Inflammatory macrophage treated with lipopolysaccharide for 4 hours (primary cell): Measurements from ENCODE around the gene ZHX3.
"Not testable (repeated sequence)": the region's sequence is repeated elsewhere in the genome, so short reads cannot be mapped to it uniquely, and the experiment has no call there.

Experiments
- DNase-seq: peaks from one replicate; pipeline ENCODE4 v3.0.0-alpha.2; 2020

Gene ZHX3

DNA sequence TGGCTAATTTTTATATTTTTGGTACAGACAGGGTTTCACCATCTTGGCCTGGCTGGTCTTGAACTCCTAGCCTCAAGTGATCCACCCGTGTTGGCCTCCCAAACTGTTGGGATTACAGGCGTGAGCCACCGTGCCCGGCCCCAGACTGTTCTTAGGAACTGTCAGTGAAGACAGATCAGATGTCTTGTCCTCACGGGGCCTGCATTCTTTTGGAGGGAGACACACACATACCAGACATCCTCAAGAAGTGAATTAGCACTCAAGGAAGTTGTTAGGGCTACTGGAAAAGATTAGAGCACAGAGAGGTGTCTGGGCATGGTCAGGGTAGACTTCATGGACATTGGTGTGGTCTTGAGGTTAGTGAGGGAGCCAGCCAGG, 12.8 kb upstream of the ZHX3 start:
- no peak for DNase-seq

DNA sequence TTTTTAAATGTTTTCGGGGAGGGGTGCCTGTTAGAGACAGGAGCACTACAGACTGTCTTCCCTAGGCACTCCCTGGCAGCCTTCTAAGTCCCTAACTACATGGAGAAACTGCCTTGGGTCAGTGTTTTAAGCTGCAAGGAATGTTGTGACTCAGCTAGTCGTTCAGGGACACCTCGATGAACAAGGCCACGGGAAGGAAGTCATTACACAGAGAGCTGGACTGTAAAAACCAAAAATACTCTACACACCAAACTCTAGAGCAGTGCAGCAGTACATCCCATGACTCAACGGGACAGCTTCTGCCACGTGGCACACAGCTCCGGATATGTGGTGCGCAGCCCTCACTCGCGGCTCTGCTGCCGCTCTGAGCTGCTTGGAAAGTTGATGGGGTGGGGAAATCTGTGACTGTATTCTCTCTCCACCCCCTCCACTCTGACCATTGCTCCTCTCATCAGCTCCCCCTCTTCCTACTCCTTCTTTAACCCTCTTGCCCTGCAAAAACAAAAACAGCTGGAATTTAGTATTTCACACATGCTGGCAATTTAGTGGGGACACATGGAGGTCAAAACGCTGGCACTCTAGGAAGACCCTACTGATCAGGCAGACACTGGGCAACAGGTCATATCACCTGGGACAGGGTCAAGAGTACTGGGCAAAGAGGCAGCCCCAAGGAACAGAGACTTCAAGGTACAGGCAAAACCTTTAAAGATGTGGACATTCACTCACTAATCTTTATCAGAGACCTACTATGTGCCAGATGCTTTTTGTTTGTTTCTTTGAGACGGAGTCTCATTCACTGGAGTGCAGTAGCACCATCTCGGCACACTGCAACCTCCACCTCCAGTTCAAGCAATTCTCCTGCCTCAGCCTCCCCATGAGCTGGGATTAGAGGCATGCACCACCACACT, 12.2 kb upstream of the ZHX3 start:
- peak; percentile 73 for DNase-seq

DNA sequence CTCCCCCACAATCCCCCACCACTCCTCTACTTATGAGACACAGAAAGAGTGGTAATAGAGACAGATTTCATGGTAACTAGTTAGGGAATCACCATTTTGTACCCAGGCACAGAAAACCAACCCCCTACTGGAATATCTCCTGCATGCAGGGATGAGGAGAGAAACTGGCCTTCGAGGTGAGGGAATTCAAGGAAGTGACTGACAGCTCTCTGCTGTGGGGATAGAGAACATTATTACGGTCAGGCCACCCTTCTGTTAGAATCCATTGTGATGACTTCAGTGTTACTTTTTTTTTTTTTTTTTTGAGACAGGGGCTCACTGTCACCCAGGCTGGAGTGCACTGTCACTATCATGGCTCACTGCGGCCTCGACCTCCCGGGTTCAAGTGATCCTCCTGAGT, 9.6 kb upstream of the ZHX3 start:
- no peak for DNase-seq

DNA sequence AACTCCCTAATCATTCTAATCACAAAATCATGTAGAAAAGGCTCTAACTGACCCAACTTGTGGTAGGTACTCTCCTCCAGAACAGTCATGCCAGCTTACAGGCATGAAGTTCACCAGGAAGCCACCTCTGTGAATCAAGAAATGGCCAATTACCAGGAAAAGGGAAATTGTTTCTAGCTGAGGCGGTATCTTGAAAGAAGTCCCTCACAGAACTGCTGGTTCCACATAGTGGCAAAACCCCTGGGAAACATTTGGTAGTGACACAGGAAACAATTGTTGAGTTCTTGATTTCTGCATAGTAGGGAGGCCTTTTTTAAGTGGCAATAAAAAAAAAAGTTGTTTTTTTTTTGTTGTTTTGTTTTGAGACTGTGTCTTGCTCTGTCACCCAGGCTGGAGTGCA, 3.4 kb upstream of the ZHX3 start:
- DNase-seq: peak; percentile 44

DNA sequence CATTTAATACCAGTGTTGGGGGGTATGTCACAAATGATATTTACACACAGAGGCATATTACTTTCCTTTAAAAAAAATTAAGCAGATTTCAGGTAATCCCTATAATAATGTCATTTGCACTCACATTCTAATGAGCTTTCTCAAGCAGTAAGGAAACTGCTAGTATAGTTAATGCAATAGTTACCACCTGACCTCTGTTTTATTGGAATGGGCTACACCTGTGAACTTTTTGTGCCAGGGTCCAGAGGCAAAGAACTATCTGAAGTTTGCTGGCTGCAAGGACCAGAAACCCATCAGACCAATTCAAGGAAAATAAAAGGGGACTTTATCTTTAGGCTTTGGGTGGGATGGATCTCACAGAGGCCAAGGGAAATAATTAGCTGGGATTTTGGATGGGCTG, 2.9 kb upstream of the ZHX3 start:
- DNase-seq: no peak

DNA sequence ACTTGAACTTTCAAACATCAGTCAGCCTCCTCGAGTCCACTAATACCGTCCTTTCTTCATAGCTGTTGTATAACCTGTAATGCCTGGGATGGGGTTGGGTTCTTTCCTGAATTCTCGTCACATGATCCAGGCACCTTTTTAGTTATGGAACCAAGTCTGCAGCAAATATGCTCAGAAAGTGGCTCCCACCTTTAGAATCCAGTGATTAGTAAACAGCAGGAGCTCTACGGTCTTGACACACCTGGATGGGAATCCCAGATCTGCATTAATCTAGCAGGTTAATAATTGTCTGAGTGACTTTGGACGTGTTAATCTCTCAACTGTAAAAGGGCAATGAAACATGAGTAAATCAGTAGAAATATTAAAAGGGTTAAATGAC, 729 bp upstream of the ZHX3 start:
- DNase-seq: no peak

DNA sequence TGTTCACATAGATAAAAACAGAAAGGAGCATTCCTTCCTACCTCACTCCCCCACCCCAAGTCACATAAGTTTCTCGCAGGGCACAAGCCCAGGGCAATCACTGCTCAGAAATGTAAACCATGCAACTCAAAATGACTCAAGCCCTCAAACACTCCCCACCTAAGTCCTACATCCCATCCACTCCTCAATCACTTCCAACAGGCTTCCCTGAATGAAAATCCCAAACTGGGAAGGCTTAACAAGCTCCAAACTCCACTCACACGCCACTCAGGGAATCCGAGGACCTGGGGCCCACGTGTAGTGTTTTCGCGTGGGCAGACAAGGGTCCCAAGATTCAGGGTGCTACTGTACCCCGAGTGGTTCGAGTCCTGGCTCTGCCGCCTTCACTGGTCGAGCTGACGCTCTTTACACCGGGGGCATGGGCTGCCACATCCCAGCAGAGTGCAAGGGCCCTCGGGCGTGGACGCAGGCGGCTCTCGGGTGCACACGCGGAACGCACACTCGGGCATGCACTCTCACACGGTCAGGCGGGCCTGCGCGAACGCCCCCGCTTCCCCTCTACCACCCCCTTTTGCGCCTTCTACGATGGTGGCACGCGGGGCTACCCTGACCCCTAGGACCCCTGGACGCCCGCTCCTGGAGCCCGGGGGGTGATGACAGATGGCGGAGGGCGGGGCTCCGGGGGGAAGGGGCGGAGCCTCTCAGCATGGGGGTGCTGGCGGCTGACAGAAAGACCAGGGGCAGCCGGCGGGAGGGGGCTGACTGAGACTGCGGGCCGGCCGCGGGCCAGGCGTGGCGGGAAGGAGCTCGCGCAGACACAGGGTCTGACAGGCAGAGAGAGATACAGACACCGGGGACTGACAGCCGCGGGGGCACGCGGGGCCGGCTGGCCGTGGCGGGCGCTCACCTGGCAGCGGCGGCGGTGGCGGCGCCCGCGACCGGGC, 657 bp downstream of the ZHX3 start:
- DNase-seq: peak; percentile 38

DNA sequence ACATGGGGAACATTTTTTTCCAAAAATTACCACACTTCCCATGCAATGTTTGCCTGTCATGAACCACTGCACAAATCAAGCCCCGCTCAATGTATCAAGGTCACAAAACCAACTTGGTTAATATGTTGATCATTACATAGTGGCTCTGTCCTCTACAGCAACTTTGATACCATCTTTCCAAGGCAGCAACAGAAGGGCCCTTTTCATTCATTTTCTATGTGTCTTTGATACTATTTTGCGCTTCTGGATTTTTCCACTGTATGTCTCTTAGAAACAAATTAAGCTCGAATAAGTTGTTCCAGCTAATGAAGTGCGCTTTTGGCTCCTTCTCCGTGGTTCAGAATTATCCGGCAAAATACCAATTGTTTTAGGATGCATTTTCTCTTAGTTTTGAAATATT, 1.5 kb downstream of the ZHX3 start:
- no peak for DNase-seq

DNA sequence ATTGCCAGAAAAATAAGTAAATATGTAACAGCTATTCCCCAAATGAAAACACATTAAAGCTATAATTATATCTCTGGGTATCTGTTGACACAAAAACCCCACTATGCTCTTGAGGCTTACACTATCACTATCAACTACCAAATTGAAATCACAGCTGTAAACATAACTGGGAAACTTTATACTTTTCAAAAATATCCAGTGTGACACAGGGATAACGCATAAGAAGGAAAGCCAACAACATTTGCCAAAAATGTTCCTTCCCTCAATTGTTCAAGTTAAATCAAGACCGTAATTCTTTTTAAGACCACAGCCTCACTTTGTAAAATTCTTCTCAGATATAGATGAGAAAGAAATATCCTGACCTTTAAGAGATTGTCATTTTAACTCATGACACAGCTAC, 3.1 kb downstream of the ZHX3 start:
- no peak for DNase-seq

DNA sequence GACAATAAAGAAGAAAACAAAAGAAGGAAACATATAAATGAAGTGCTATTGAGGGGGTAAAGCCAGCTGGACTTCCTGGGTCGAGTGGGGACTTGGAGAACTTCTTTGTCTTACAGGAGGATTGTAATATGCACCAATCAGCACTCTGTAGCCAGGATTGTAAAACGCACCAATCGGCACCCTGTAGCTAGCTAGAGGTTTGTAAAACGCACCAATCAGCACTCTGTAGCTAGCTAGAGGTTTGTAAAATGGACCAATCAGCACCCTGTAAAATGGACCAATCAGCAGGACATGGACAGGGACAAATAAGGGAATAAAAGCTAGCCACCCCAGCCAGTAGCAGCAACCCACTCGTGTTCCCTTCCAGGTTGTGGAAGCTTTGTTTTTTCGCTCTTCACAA, 5.5 kb downstream of the ZHX3 start:
- not testable (repeated sequence) for DNase-seq

DNA sequence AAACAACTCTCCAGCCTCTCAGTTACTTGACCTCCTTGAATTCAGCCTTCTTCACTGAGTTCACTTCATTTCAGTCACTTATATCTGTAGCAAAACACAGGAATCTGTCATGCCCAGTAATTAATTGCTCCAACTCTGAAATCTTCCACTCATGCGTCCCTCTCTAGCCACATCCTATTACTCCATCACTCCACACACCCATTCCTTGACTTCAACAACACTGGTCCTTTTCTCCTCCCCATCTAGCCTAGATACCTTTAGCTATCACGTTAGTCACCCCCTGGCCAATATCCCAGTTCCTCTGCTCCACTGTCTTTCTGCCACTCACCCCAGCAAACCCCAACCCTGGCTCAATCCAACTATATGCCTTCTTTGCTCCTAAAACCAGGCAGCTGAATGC, 7.7 kb downstream of the ZHX3 start:
- no peak for DNase-seq

DNA sequence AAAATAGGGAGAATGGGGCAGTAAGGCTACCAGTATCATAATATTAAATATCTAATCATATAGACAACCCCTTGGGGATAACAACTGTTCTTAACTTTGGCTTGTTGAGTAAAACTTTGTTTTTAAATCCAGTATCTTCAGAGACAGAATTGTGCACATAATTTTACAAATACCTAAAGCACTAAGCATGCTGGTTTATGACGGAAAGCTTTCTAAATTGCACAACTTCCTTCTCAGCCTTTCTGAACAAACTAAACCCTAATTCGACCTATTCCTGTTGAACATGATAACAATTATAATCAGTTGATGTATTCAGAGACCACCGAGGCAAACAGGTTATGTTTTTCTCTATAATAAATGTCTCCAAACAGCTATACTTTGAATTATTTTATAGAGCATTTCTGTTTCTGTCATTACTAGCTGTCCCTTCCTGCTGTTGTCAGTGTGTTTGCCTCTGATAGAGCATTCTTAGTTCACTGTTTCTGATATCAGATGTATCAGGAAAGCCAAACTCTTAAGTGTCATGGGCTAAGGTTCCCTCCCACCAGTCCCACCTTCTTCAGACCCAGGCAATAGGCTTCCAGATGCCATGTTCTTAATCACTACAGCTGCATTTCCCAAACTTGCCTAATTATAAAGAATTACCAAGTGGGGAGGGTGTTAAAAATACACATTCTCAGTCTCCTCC, 8.7 kb downstream of the ZHX3 start:
- peak; percentile 13 for DNase-seq

DNA sequence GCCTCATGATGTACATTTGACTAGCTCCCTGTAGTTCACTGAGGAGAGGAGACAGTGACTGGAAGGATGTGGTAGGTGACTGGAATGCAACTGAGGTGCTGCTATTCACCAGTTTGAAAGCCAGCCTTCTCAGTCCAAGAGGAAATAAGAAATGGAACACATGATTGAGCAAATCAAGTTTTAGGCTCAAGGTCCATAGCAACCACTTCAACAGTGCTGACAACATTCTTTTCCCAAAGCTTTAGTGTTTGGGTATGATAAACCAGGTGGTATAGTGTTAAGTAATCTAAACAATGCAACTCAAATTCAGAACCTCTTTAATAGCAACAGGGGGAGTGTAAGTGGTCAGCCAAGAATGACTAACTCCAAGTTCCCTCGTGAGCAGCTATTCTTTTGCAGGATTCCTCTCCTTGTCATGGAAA, 9.2 kb downstream of the ZHX3 start:
- DNase-seq: peak; percentile 14

DNA sequence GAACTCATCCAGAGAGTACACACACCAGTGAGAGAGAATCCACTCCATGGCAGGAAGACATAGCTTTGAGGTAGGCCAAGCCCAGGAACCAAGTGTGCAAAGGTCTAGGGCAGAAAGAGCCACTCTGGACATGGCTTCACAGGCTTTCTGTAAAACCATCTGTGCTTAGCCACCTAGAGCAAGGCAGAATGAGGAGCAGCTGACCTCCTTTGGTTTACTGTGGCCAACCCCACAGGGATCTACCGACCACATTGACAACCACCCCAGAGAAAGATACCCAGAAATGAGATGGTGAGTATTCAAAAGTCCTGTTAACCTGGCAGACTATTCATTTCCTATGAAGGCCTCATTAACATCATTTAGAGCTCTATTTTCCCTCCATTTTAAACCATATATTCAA, 10.5 kb downstream of the ZHX3 start:
- DNase-seq: no peak

DNA sequence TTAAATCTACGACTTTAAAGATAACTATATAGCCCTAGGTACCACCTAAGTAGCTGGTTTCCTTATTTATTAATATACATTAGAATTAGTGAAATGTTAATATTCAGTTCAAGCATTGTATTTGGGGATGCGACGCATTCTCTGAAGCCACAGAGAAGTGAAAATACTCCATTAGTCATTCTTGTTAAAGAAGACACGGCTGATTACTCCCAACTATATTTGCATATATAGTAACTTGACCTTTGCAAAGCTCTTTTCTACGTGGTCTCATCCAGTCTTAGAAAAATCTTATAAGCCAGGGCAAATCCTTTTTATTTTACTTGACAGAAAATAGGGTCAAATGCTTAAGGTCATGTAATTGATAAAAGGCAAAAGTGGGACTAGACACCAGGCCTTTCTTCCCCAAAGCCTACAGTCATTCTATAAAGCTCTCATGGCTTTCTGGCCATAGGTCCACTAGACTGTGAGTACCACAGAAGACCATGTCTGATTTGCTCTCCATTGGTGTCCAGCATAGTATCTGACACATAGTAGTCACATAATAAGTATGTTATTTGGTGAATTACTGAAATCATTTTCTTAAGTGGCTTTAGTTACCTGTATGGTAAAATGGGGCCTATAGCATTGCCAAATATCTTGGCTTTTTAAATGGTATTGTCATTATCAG, 11.3 kb downstream of the ZHX3 start:
- peak; percentile 55 for DNase-seq

DNA sequence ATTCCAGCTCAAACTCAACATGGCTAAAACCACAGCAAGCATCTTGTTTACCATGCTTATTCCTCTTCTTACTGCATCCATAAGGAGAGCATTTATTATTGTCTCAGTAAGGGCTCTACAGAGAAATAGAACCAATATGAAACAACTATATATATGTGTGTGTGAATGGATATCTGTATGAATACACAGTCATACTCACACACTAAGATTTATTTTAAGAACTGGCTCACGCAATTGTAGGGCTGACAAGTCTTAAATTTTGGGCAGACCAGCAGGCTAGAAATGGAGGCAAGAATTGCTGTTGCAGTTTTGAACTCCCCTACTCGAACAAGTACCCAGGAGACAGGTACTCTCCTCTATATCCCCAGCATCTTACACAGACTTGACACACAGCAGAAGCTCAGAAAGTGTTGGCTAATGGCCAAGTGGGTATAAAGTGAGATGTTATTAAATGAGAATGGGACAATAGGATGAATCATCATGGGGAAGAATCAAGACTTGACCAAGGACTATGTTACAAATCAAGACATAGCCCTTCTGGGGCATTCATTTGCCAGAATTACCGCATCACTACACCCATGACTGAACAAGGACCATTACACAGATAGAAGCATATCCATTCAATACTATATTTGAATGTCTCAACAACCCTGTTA, 13.0 kb downstream of the ZHX3 start:
- no peak for DNase-seq

DNA sequence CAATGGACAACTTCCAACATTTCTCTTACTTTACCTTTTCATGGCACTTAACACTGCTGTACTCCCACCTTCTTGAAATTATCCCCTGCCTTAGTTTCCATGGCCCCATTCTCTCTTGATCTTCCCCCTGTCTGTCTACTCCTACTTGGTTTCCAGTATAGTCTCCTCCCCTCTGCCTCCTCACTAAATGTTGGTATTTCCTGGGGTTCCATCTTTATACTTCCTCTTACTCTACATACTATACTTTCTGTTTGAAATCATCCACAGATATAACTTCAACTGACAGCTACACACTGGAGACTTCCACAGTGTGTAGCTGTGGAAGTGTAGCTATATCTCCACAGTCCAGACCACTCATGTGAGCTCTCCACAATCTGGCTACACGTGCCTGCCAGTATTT, 13.5 kb downstream of the ZHX3 start:
- peak; percentile 35 for DNase-seq

DNA sequence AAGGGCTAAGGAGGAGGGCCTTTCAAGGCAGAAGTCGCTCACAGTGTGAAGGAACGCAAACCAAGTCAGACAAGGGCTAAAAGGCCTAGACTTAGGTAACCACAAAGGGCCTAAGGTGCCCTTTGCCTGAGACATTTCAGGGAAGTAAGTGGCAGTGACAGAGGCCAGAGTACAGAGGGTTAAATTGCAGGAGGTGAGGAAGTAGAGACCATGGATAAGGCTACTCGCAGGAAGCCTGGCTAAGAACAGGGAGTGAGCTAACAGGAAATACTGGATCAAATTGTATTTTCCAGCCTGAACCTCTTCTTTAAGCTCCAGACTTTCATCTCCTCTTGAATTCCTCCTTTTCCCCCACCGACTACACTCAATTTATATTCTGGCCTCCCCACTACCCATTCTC, 16.6 kb downstream of the ZHX3 start:
- DNase-seq: no peak

DNA sequence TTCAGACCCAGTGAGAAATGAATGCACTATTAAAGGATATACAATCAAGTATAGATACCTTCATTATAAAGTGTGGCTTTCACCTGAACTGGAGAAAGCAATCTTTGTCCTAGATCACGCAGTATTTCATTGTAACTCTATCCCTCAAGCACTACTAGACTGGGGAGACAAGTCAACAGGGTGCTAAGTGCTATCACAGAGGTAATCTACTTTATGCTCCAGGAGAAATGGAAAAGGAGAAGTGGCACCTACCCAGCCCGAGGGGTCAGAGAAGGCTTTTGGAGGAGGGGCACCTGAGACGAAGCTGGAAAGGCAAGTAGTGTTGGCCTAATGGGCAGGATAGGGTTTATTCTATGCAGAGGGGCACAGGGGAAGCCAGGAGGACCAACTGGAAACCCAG, 17.1 kb downstream of the ZHX3 start:
- no peak for DNase-seq

DNA sequence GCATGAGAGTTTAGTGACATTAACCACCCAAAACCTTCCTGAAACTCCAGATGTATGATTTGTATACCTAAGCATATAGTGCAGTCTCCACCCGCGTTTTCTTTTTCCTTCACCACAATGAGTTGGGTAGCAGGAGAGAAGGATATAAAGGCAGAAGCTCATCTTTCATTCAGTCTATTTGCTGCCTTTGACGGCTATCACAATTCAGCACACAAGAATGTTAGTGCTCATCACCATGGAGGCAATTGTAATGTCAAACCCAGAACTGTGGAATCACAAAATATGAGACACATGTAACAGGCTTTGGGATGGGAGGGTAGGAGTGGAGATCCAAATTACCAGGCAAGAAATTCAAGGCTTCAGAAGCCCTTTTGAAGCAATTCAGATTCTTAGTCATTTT, 17.6 kb downstream of the ZHX3 start:
- DNase-seq: no peak

DNA sequence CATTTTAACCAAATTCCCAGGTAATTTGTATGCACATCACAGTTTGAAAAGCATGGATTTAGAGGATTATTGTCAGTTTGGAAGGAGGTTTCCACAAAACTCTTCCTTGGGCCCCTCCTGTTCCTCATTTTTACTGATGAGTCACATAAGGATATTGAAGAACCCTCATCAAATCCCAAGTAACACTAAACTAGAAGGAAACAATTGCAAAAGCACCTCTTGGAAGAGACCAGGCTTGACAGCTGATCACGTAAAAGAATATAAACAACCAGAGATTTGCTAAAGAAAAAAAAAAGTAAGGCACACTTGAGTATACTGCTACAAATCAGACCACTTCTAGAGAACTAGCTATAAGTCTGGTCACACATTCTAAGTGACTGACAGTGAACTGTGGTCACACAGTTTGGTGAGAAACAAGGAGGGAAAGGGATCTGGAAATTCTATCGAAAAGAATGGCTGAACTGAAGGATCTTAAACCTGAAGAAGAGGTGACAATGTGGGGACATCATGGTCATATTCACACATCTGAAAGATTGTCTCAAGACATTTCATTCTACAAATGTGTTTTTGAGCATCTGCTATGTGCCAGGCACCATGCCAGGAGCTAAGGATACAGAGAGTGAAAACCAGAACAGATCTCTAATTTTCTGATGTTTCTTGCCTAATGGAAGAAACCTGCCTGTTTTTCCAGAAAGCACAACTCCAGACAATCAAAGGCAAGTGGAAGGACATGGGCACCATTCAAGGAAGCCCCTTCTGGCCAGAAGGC, 24.1 kb downstream of the ZHX3 start:
- DNase-seq: peak; percentile 16
